Neural progenitor cell (in vitro differentiated cells): ENCODE data around the gene KSR1. TPM values are rescaled to one million over a fixed set of nuclear protein-coding genes. Genes with fewer than 3 reads are reported as not detected.
"Not testable (repeated sequence)": the region's sequence is repeated elsewhere in the genome, so short reads cannot be mapped to it uniquely, and the experiment has no call there.

Experiments
- DNase-seq: peaks from one replicate; pipeline ENCODE4 v3.0.0-alpha.2; 2016; ENCODE audit warnings: low spot score
- H2AFZ ChIP-seq: fragments of 200-600 bp; sonication (generic); replicated peaks from 2 replicates; pipeline ENCODE4 v1.6.1; 2016; ENCODE audit warnings: antibody characterized with exemption
- H3F3A ChIP-seq: fragments of 200-600 bp; sonication (generic); 2 replicates; pipeline ENCODE4 v1.6.1; 2016; ENCODE audit warnings: antibody characterized with exemption, low read depth
- H3K27ac ChIP-seq: fragments of 200-600 bp; sonication (generic); 2 replicates; pipeline ENCODE4 v1.5.1; 2016; ENCODE audit warnings: mild to moderate bottlenecking
- H3K27me3 ChIP-seq: fragments of 200-600 bp; sonication (generic); 2 replicates; pipeline ENCODE4 v1.6.1; 2016; ENCODE audit warnings: mild to moderate bottlenecking, moderate library complexity
- H3K36me3 ChIP-seq: fragments of 200-600 bp; sonication (generic); 2 replicates; pipeline ENCODE4 v1.5.1; 2016
- H3K4me1 ChIP-seq: fragments of 200-600 bp; sonication (generic); 2 replicates; pipeline ENCODE4 v1.6.1; 2016; ENCODE audit warnings: mixed run types
- H3K4me2 ChIP-seq: fragments of 200-600 bp; sonication (generic); 2 replicates; pipeline ENCODE4 v1.6.1; 2016
- H3K4me3 ChIP-seq: fragments of 200-600 bp; sonication (generic); 2 replicates; pipeline ENCODE4 v1.5.1; 2016
- H3K79me2 ChIP-seq: fragments of 200-600 bp; sonication (generic); 2 replicates; pipeline ENCODE4 v1.6.1; 2016; ENCODE audit warnings: low read depth
- H3K9ac ChIP-seq: fragments of 200-600 bp; sonication (generic); 2 replicates; pipeline ENCODE4 v1.6.1; 2016
- H3K9me3 ChIP-seq: fragments of 200-600 bp; sonication (generic); 2 replicates; pipeline ENCODE4 v1.5.1; 2016; ENCODE audit warnings: low read depth
- H4K20me1 ChIP-seq: fragments of 200-600 bp; sonication (generic); 2 replicates; pipeline ENCODE4 v1.6.1; 2016; ENCODE audit warnings: low read depth
- H3K27ac Mint-ChIP-seq: 3 replicates; pipeline ENCODE4 v1.8.0; 2021; ENCODE audit warnings: mixed read lengths
- H3K27me3 Mint-ChIP-seq: 2 replicates; pipeline ENCODE4 v1.8.0; 2022; ENCODE audit warnings: low read depth, mild to moderate bottlenecking, inconsistent platforms, moderate library complexity, mixed read lengths; ENCODE audit not compliant: insufficient read depth
- H3K36me3 Mint-ChIP-seq: 3 replicates; pipeline ENCODE4 v1.8.0; 2021; ENCODE audit warnings: mixed read lengths
- H3K4me1 Mint-ChIP-seq: 3 replicates; pipeline ENCODE4 v1.8.0; 2021; ENCODE audit warnings: mixed read lengths
- H3K4me3 Mint-ChIP-seq: 3 replicates; pipeline ENCODE4 v1.8.0; 2021; ENCODE audit warnings: mild to moderate bottlenecking, moderate library complexity, mixed read lengths
- H3K9me3 Mint-ChIP-seq: 3 replicates; pipeline ENCODE4 v1.8.0; 2020; ENCODE audit warnings: mixed read lengths
- EZH2 ChIP-seq: fragments of 200-600 bp; sonication (generic); IDR thresholded peaks from 2 replicates; pipeline ENCODE4 v1.6.1; 2017; ENCODE audit warnings: antibody characterized with exemption, mild to moderate bottlenecking, moderate library complexity
- EZH2phosphoT487 ChIP-seq: fragments of 200-600 bp; sonication (generic); IDR thresholded peaks from 2 replicates; pipeline ENCODE4 v1.6.1; 2017; ENCODE audit warnings: antibody characterized with exemption
- total RNA-seq: library from RNA; depleted of rRNA; stranded (reverse); fragments of >200 nt; gene quantifications from 2 replicates; pipeline ENCODE4 v1.2.3, GENCODE V29; 2015; ENCODE audit warnings: low replicate concordance
- TF ChIP-seq, protein P1 (sequence below): fragments of 200-600 bp; sonication (generic); IDR thresholded peaks from 2 replicates; pipeline ENCODE4 v1.5.1; 2017; ENCODE audit warnings: antibody characterized with exemption, mild to moderate bottlenecking

KSR1 gene
- total RNA-seq, 1 donor from 2014 or later: 16.4 TPM

DNA sequence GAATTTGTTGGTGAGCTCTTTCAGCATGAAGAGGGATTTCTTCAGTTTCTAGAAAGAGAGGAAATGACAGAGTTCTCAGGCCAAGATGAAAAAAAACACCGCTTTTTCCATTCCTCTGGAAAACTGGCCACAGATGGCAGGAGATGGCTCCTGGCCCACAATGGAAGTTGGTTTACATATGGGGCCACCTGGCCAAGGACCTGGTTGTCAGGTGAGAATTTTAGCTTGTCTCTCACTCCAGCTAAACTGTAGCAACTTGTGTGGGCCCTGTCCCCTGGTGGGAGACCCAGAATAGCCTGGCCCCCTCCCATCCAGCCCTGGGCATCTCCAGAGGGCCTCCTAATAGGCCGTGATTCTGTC is 208.3 kb downstream of the KSR1 start:
- no peaks in the 10 kb centered on the region for H3K9me3 ChIP-seq
- H3F3A ChIP-seq: no peaks in the 10 kb centered on the region
- no peaks in the 10 kb centered on the region for H3K4me1 ChIP-seq
- no peak overlapping the region for H3K4me3 Mint-ChIP-seq
- no peak overlapping the region for H3K27ac ChIP-seq
- H3K79me2 ChIP-seq: no peaks in the 10 kb centered on the region
- H4K20me1 ChIP-seq: no peaks in the 10 kb centered on the region
- no peak overlapping the region for H3K9ac ChIP-seq
- TF ChIP-seq EZH2phosphoT487 (no peak), EZH2 (no peak)
- TF ChIP-seq, protein P1, sequence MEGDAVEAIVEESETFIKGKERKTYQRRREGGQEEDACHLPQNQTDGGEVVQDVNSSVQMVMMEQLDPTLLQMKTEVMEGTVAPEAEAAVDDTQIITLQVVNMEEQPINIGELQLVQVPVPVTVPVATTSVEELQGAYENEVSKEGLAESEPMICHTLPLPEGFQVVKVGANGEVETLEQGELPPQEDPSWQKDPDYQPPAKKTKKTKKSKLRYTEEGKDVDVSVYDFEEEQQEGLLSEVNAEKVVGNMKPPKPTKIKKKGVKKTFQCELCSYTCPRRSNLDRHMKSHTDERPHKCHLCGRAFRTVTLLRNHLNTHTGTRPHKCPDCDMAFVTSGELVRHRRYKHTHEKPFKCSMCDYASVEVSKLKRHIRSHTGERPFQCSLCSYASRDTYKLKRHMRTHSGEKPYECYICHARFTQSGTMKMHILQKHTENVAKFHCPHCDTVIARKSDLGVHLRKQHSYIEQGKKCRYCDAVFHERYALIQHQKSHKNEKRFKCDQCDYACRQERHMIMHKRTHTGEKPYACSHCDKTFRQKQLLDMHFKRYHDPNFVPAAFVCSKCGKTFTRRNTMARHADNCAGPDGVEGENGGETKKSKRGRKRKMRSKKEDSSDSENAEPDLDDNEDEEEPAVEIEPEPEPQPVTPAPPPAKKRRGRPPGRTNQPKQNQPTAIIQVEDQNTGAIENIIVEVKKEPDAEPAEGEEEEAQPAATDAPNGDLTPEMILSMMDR: no peak
- no peaks in the 10 kb centered on the region for H3K27me3 ChIP-seq
- no peaks in the 10 kb centered on the region for H3K36me3 Mint-ChIP-seq
- H2AFZ ChIP-seq: no peak overlapping the region
- no peak for DNase-seq
- no peaks in the 10 kb centered on the region for H3K4me1 Mint-ChIP-seq
- no peaks in the 10 kb centered on the region for H3K36me3 ChIP-seq
- no peak overlapping the region for H3K4me3 ChIP-seq
- H3K27me3 Mint-ChIP-seq: peaks cover 8% of the 10 kb centered on the region
- H3K4me2 ChIP-seq: no peak overlapping the region
- H3K9me3 Mint-ChIP-seq: peaks cover 1% of the 10 kb centered on the region
- no peak overlapping the region for H3K27ac Mint-ChIP-seq

DNA sequence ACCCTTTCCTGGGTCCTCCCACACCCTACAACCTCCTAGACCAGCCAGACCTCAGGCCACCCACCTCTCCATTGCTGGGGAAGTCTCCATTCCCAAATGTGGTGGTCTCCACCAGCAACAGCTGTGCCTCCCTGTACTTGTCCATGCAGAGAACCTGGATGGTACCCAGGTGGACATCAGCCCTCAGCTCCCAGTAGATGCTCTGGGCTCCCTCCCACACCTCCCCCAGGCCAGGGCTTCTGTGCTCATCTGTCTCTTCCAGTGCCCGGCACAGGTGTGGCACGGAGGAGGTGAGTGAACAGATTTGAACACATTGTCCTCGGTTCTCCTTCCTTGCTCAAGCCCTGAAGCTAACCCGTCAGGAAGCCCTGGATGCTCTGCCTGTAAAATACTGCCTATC is 209.3 kb downstream of the KSR1 start:
- Histone ChIP-seq H3F3A (no peaks in the 10 kb centered on the region), H4K20me1 (no peaks in the 10 kb centered on the region), H2AFZ (no peak overlapping the region), H3K9ac (no peak overlapping the region), H3K4me1 (no peaks in the 10 kb centered on the region), H3K4me3 (no peak overlapping the region), H3K36me3 (no peaks in the 10 kb centered on the region), H3K27me3 (no peaks in the 10 kb centered on the region), H3K9me3 (no peaks in the 10 kb centered on the region), H3K4me2 (no peak overlapping the region), H3K79me2 (no peaks in the 10 kb centered on the region), H3K27ac (no peak overlapping the region)
- Mint-ChIP-seq H3K4me1 (no peaks in the 10 kb centered on the region), H3K36me3 (no peaks in the 10 kb centered on the region), H3K27me3 (peaks cover 8% of the 10 kb centered on the region), H3K9me3 (peaks cover 3% of the 10 kb centered on the region), H3K4me3 (no peak overlapping the region), H3K27ac (no peak overlapping the region)
- TF ChIP-seq EZH2phosphoT487 (no peak), EZH2 (no peak)
- TF ChIP-seq, protein P1: no peak
- no peak for DNase-seq

DNA sequence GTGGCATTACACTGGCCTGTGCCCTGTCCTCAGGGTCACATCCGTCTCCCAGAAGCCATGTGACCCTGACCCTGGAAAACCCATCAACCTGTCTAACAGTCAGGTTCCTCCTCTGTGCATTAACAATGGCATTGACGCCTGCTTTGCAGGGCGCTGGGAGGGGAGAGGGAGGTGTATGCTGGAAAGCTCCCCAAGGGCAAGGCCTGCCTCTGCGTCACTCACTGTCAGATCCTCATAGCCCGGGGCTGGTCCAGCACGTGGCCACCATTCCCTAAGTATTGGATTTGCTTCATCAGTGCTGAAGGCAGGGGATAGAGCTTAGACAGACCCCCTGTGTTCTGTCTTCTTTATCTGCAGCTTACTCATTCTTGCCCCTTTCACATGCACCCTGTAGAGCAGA is 210.0 kb downstream of the KSR1 start:
- DNase-seq, H3F3A ChIP-seq, H3K36me3 ChIP-seq, H3K27me3 Mint-ChIP-seq, H3K4me2 ChIP-seq, H3K36me3 Mint-ChIP-seq, H3K4me1 Mint-ChIP-seq, H2AFZ ChIP-seq, H3K27ac Mint-ChIP-seq, H3K27me3 ChIP-seq, H3K4me3 Mint-ChIP-seq, H4K20me1 ChIP-seq, H3K27ac ChIP-seq, H3K9me3 ChIP-seq, H3K9me3 Mint-ChIP-seq, H3K9ac ChIP-seq, H3K4me3 ChIP-seq, H3K4me1 ChIP-seq, H3K79me2 ChIP-seq: not testable (repeated sequence)

DNA sequence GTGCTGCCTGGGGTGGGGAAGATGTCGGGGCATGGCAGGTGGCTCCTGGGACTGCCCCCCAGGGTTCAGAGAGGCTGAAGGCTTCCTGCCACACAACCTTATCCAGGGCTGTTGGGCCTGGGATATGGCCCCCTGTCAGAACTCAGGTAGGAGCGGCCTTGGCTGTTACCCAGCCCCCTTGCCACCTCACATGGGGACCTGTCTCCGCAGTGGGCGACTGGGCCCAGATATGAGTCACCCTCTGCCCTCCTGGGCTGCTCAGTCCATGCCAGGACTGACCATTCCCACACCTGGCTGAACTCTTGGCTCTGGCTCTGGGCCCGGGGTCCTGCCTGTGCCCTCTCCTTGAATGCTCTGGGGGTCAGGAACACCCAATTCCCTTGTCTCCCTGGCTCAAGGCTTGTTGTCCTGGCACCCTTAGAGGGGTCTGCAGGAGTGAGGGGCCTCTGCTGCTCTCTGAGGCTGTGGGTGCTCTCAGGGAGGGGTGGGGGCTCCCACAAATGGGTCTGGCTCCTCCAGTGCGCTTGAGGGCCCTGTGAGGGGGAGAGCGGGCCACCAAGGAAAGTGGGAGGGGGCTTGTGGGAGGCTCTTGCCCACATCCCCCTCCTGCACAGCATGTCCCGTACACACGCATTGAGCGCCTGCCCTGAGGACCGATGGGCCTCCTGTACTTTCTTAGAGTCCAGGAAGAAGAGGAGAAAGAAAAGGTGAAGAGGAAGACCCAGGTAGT is 210.7 kb downstream of the KSR1 start:
- Histone ChIP-seq H3K4me3 (no peak overlapping the region), H3K9me3 (no peaks in the 10 kb centered on the region), H3K4me1 (no peaks in the 10 kb centered on the region), H3K9ac (no peak overlapping the region), H3K27me3 (no peaks in the 10 kb centered on the region), H3K27ac (no peak overlapping the region), H3F3A (no peaks in the 10 kb centered on the region), H4K20me1 (no peaks in the 10 kb centered on the region), H3K79me2 (no peaks in the 10 kb centered on the region), H3K4me2 (no peak overlapping the region), H3K36me3 (no peaks in the 10 kb centered on the region), H2AFZ (no peak overlapping the region)
- H3K27ac Mint-ChIP-seq: no peak overlapping the region
- DNase-seq: no peak
- H3K4me1 Mint-ChIP-seq: no peaks in the 10 kb centered on the region
- no peaks in the 10 kb centered on the region for H3K36me3 Mint-ChIP-seq
- H3K27me3 Mint-ChIP-seq: peaks cover 8% of the 10 kb centered on the region
- H3K9me3 Mint-ChIP-seq: peaks cover 3% of the 10 kb centered on the region
- no peak overlapping the region for H3K4me3 Mint-ChIP-seq
- TF ChIP-seq, protein P1: no peak
- no peak for TF ChIP-seq EZH2
- TF ChIP-seq EZH2phosphoT487: no peak
